Fibroblast of skin of abdomen (primary cell): ENCODE results near the gene GHRH.

Source experiments
- DNase-seq: peaks from one replicate; pipeline ENCODE4 v3.0.0-alpha.2; 2013

GHRH gene

DNA sequence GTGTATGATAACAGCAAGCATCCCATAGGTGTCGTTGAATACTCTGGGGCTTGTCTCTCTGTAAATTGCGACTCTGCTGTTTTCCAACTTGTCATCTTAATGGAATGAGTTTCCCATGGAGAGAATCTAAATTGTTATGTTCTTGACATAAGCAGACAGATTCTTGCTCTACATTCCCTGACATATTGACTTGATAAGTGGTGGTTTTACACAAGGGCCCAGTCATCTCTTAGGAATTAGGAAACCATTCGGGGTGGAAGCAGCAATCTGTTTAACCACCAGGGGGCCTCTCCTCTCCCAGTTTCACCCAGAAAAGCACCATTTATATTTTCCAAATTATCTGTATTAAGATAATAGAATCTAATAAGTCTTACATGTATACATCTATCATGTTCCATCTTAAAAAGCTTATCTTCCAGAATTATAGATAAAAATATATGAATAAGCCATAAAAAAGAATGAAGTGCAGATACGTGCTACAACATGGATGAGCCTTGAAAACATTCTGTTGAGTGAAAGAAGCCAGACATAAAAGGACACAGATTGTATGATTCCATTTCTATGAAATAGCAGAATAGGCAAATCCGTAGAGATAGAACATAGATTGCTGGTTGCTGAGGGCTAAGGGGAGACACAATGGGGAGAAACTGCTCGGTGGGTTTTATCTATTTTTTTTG, 59.2 kb downstream of the GHRH start:
- DNase-seq: peak; percentile 97

DNA sequence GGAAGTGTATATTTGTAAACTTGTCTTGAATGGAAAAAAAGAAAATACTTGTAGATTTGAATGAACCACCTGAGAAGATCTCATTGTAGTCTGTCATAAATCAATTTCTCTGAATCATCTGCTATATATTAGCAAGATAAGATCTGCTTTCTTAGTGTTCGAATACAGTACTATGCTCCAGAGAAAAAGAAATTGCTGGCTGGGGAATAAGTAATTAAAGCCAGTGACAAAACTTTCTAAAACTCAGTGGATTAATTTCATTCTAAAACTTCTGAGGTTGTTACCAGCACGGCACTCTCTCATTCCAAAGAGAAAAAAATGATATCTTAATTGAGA, 59.8 kb downstream of the GHRH start:
- no peak for DNase-seq
